Mesendoderm (in vitro differentiated cells): Measurements from ENCODE around the gene DDX59.
A peak's percentile ranks its signal among the peaks of the same experiment; 100 is the strongest.

Experiments used
- DNase-seq: peaks from one replicate; pipeline ENCODE4 v3.0.0; 2013
- H2AK5ac ChIP-seq: 2 replicates; pipeline ENCODE4 v1.6.1; 2013; ENCODE audit warnings: low read length, inconsistent platforms
- H2BK120ac ChIP-seq: 2 replicates; pipeline ENCODE4 v1.6.1; 2013; ENCODE audit warnings: low read depth, mild to moderate bottlenecking, low read length, moderate library complexity, mixed read lengths
- H2BK15ac ChIP-seq: replicated peaks from 2 replicates; pipeline ENCODE4 v1.6.1; 2013; ENCODE audit warnings: low read depth, mild to moderate bottlenecking, moderate library complexity
- H2BK5ac ChIP-seq: 2 replicates; pipeline ENCODE4 v1.6.1; 2013; ENCODE audit warnings: low read length, inconsistent platforms
- H3K18ac ChIP-seq: 2 replicates; pipeline ENCODE4 v1.6.1; 2013; ENCODE audit warnings: mild to moderate bottlenecking, low read length, mixed read lengths
- H3K23ac ChIP-seq: one replicate; pipeline ENCODE4 v1.6.1; 2013; ENCODE audit warnings: low read length
- H3K27ac ChIP-seq: 2 replicates; pipeline ENCODE4 v1.5.1; 2013; ENCODE audit warnings: low read depth, mild to moderate bottlenecking, inconsistent platforms, low read length, moderate library complexity
- H3K27me3 ChIP-seq: 2 replicates; pipeline ENCODE4 v1.6.1; 2013; ENCODE audit warnings: low read length, control low read depth, mild to moderate bottlenecking, inconsistent platforms; ENCODE audit not compliant: insufficient read depth, poor library complexity
- H3K36me3 ChIP-seq: 2 replicates; pipeline ENCODE4 v1.6.1; 2013; ENCODE audit warnings: low read length, inconsistent platforms; ENCODE audit not compliant: control insufficient read depth, insufficient read depth
- H3K4ac ChIP-seq: one replicate; pipeline ENCODE4 v1.6.1; 2013; ENCODE audit warnings: low read depth, mild to moderate bottlenecking, low read length, moderate library complexity
- H3K4me1 ChIP-seq: 2 replicates; pipeline ENCODE4 v1.6.1; 2013; ENCODE audit warnings: low read depth, low read length, inconsistent platforms; ENCODE audit not compliant: control insufficient read depth
- H3K4me2 ChIP-seq: 2 replicates; pipeline ENCODE4 v1.6.1; 2013; ENCODE audit warnings: low read length
- H3K4me3 ChIP-seq: 2 replicates; pipeline ENCODE4 v1.5.1; 2013; ENCODE audit warnings: mild to moderate bottlenecking, low read length
- H3K56ac ChIP-seq: one replicate; pipeline ENCODE4 v1.6.1; 2013; ENCODE audit warnings: low read length
- H3K79me1 ChIP-seq: 2 replicates; pipeline ENCODE4 v1.6.1; 2013; ENCODE audit warnings: low read length, inconsistent platforms
- H3K79me2 ChIP-seq: 2 replicates; pipeline ENCODE4 v1.6.1; 2013; ENCODE audit warnings: mild to moderate bottlenecking, low read length; ENCODE audit not compliant: control insufficient read depth, insufficient read depth
- H3K9ac ChIP-seq: 2 replicates; pipeline ENCODE4 v1.6.1; 2013; ENCODE audit warnings: low read length, inconsistent platforms
- H4K5ac ChIP-seq: one replicate; pipeline ENCODE4 v1.6.1; 2013; ENCODE audit warnings: low read length
- H4K8ac ChIP-seq: one replicate; pipeline ENCODE4 v1.6.1; 2013; ENCODE audit warnings: low read depth, mild to moderate bottlenecking, control low read depth, low read length, moderate library complexity
- WGBS: extraction: QIAGEN DNeasy Blood & Tissue Kit; methylation state at CpG from one replicate; pipeline ENCODE4 v1.1.7; 2013; ENCODE audit warnings: low lambda C conversion rate, missing lambda C conversion rate; ENCODE audit not compliant: insufficient coverage; ENCODE audit errors: extremely low coverage; 5-methylcytosine and 5-hydroxymethylcytosine counted together

Gene DDX59

GRCh38 chr1:200619894-200620272 is 49.8 kb downstream of the DDX59 start:
- no peak overlapping the region for H3K4ac ChIP-seq
- no peak for DNase-seq
- no peak overlapping the region for H2BK5ac ChIP-seq
- peaks cover 8% of the 10 kb centered on the region for H3K79me2 ChIP-seq
- H3K4me2 ChIP-seq, result peak overlapping the region; percentile 28
- no CpG with 5 or more reads among the region's 6 CpGs for WGBS
- no peaks in the 10 kb centered on the region for H3K27me3 ChIP-seq
- peak overlapping the region; percentile 97 for H3K4me3 ChIP-seq
- no peak overlapping the region for H2BK15ac ChIP-seq
- H2BK120ac ChIP-seq, result no peak overlapping the region
- no peaks in the 10 kb centered on the region for H3K36me3 ChIP-seq
- H3K9ac ChIP-seq, result peak overlapping the region; percentile 96
- H3K23ac ChIP-seq, result no peak overlapping the region
- no peaks in the 10 kb centered on the region for H3K4me1 ChIP-seq
- peaks cover 3% of the 10 kb centered on the region for H3K79me1 ChIP-seq
- no peak overlapping the region for H4K8ac ChIP-seq
- no peak overlapping the region for H2AK5ac ChIP-seq
- no peak overlapping the region for H3K18ac ChIP-seq
- H3K56ac ChIP-seq, result peak overlapping the region; percentile 99
- no peak overlapping the region for H4K5ac ChIP-seq
- H3K27ac ChIP-seq, result peak overlapping the region; percentile 58

- Histone ChIP-seq H3K18ac (no peak overlapping the region), H2BK15ac (no peak overlapping the region), H4K8ac (no peak overlapping the region), H2BK120ac (no peak overlapping the region), H2AK5ac (no peak overlapping the region), H3K79me1 (no peaks in the 10 kb centered on the region), H3K4me2 (no peak overlapping the region), H3K9ac (no peak overlapping the region), H3K36me3 (no peaks in the 10 kb centered on the region), H3K23ac (no peak overlapping the region), H3K79me2 (no peaks in the 10 kb centered on the region), H3K4me1 (no peaks in the 10 kb centered on the region), H4K5ac (no peak overlapping the region), H3K4me3 (no peak overlapping the region), H3K4ac (no peak overlapping the region), H3K27me3 (no peaks in the 10 kb centered on the region), H2BK5ac (no peak overlapping the region), H3K27ac (no peak overlapping the region), H3K56ac (no peak overlapping the region)
- no peak for DNase-seq
- WGBS, result no CpG with 5 or more reads among the region's 2 CpGs
Measured at GRCh38 chr1:200610846-200611245, 58.9 kb downstream of the DDX59 start.

GRCh38 chr1:200602632-200603031 is 67.1 kb downstream of the DDX59 start:
- no peaks in the 10 kb centered on the region for H3K36me3 ChIP-seq
- no peak for DNase-seq

More at GRCh38 chr1:200602632-200603031, 67.1 kb downstream of the DDX59 start:
- Histone ChIP-seq H2AK5ac (no peak overlapping the region), H3K4me3 (no peak overlapping the region), H3K4me1 (no peaks in the 10 kb centered on the region), H3K4ac (no peak overlapping the region), H3K4me2 (no peak overlapping the region), H3K27me3 (no peaks in the 10 kb centered on the region), H3K56ac (no peak overlapping the region), H3K9ac (no peak overlapping the region), H3K27ac (no peak overlapping the region), H3K79me2 (no peaks in the 10 kb centered on the region), H3K23ac (no peak overlapping the region), H2BK5ac (no peak overlapping the region), H2BK15ac (no peak overlapping the region), H4K5ac (no peak overlapping the region), H2BK120ac (no peak overlapping the region), H3K79me1 (no peaks in the 10 kb centered on the region), H3K18ac (no peak overlapping the region), H4K8ac (no peak overlapping the region)
- WGBS, result no CpG with 5 or more reads among the region's 1 CpG
